Measurements from ENCODE around the gene ATP2B3.

ATP2B3 gene

DNA sequence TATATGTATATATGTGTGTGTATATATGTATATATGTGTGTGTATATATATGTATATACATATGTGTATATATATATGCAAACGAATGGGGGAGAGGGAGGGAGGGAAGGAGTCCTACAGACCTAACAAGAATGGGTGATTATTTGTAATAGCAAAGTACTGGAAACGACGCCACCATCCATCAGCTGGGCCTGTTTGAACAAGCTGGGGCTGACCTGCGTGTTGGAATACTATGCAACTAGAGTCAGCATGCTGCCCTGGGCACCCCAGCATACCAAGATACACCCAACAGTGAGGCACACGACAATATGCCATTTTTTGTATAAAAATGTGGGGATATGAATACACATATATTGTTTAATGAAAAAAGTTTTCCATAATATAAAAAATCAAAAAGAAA, 103.1 kb downstream of the ATP2B3 start:
- no peak for DNase-seq (ENCODE audit: low read depth)

DNA sequence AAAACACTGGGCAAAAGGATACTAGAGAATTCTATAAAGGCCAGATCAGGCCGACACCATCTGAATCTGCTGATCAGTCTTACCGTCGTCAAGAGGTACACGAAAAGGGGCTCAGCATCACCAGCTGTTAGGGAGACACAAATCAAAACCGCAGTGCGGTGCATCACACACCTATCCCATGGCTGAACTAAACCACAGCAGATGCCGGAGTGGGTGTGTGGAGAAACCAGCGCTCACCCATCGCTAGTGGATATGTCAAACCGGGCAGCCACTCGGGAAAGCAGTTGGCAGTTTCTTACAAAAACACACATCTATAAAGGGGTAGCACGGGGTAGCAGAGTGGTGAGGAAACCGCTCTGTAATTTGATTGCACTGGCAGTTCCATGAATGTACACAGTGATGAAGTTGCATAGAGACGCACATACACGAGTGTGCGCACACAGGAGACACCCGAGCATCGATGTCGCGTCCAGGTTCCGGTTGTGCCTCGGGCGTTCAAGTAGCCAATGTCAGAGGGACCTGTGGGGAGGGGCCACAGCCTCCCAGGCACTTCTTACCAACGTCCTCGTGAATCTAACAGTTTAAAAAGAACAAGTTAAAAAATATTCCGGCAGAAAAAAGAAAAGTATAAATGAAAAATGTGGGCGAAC, 104.6 kb downstream of the ATP2B3 start:
- DNase-seq (ENCODE audit: low read depth) = no peak

DNA sequence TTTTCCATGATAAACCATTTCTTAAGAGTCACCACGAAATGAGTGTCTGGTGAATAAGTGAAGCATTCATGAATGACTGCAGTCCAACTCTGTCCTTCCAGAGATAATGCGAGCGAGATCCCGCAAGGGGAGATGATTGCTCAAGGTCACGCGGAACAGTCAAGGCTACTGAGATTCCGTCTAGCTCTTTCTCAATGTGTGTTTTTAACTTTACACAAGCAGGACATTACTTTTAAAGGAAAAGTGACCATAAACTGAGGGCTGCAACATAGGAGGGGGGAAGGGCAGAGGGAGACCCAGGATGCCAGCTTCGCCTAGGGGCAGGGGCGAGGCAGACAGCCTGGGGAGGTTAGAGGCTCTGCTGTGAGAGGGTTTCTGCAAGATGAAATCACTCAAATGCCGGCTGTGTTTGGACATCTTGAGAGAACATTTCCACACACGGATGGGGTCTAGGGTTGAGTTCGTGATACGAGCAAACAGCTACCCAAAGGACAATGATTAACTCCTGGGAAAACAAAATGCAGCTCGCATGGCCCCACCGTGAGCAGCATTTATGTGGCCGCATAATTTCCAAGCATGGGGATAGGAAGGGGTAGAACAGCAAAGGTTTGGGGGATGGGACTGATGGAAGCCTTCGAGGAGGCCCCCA, 105.3 kb downstream of the ATP2B3 start:
- no peak for DNase-seq (ENCODE audit: low read depth)

DNA sequence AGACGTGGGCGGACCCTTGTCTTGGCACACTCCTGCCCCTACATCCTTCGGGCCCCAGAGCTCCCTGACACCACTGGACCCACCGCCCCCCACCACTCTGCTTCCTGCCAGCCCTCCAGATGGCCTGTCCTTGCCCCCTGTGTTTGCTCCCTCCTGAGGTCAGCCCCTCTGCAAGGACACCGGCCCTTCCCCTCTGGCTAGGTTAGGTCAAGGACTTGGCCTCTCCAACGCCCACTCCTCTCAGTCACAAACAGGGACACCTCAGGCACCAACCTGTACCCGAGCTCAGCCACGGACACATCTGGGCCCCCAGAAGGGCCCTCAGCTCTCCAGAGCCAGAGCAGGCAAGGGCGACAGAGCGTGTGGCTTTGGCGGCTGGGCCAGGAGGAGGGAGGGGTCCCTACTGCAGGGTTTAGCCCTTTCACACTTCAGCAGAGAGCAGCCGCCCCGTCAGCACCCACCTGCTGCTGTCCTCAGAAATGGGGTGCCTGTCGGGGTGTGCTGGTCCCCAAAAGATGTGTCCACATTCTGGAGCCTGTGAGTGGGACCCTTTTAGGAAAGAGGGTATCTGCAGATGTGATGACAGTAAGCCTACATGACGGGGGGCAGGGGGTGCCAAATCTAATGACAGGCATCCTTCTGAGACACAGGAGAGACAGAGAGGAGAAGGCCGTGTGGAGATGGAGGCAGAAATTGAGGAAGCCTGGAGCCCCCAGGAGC, 106.0 kb downstream of the ATP2B3 start:
- DNase-seq (ENCODE audit: low read depth) = no peak

DNA sequence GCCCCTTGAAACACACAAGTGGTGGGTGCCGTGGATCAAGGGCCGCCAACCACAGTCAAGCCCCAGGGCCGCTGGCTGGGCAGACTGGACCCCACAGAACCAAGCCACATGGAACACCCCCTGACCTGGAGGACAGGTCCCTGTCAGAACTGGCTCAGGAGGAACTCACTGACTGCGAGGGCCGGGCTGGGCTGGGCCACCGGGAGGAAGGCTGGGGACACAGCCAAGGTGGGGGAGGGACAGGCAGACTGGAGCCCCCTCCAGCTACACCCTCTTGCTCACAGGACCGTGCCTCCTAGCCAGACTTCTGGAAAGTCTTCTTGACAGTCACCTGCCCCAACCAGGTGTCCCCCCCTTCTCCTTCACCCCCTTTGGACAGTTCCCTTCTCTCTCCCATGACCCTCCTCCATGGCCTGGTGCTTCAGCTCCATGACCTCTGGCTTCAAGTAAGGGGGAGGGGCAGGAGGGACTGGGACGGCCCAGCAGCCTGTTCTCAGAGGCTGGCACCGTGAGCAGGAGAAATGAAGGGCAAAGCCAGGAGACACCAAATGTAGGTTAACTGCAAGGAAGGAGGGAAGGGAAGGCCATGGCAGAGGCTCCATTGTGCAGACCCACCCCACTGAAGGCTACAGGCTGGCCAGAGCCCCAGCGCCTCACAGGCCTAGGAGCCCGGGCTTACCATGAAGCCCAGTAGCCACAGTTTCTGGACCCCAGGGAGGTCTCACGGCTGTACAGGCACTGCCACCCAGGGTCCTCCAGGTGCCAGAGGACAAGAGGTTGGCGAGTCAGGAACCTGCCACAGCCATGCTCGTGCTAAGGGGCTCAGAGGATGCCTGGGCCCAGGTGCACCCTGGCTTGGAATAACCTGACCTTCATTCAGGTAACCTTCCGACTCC, 107.0 kb downstream of the ATP2B3 start:
- no peak for DNase-seq (ENCODE audit: low read depth)

DNA sequence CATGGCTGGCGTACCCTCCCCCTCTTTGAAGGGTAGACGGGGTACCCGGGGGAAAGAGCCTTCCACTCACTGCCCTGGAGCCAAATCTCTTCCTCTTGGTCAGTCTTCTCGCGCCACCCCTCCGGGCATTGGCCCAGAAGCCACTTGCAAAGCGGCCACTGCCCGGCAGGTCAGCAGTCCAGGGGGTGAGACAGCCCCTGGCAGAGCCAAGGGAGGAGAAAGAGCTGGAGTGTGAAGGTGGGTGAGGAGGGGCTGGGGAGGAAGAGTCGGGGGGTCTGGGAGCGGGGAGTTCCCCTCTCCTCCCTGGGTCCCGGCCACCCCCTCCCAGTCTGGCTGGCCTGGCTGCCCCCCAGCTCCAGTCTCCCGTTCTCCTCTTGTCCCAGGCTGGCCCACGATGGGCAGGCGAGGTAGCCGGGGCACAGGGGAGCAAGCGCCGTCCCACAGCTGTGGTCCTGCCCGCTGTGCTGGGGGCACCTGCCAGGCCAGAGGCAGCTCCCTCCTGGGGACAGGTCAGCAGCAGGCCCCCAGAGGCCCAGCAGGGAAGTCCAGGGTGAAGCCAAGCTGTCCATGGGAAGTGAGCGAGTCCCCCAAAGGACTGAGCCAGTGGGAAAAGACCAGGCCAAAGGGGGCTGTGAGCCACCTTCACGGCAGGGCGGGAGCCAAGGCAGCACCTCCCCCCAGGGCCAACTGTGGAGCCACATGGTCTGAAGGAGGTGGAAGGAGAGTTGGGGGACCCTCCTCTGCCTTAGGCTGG, 108.0 kb downstream of the ATP2B3 start:
- no peak for DNase-seq (ENCODE audit: low read depth)

- DNase-seq (ENCODE audit: low read depth) = no peak
Measured at GRCh38 chrX:153626025-153626633, 108.7 kb downstream of the ATP2B3 start.

GRCh38 chrX:153626863-153627674, 109.6 kb downstream of the ATP2B3 start:
- DNase-seq (ENCODE audit: low read depth) = no peak

GRCh38 chrX:153627675-153628111, 110.3 kb downstream of the ATP2B3 start:
- no peak for DNase-seq (ENCODE audit: low read depth)

GRCh38 chrX:153628129-153628528, 110.7 kb downstream of the ATP2B3 start:
- no peak for DNase-seq (ENCODE audit: low read depth)

GRCh38 chrX:153628665-153629064, 111.2 kb downstream of the ATP2B3 start:
- DNase-seq (ENCODE audit: low read depth) = no peak

- no peak for DNase-seq (ENCODE audit: low read depth)
Measured at GRCh38 chrX:153631346-153631745, 113.9 kb downstream of the ATP2B3 start.

- DNase-seq (ENCODE audit: low read depth) = no peak
Measured at GRCh38 chrX:153631907-153632594, 114.6 kb downstream of the ATP2B3 start.

All from T follicular helper cell (primary cell).